Astrocyte of the spinal cord (primary cell): Measurements from ENCODE around the gene MACROD2.

Experiments
- DNase-seq: peaks from one replicate; pipeline ENCODE4 v3.0.0; 2011; ENCODE audit warnings: low read depth, low spot score
- H3K4me3 ChIP-seq: 2 replicates; pipeline ENCODE4 v1.5.1; 2011; ENCODE audit warnings: low read depth, mild to moderate bottlenecking, low read length, moderate library complexity
- CTCF ChIP-seq: IDR thresholded peaks from 2 replicates; pipeline ENCODE4 v1.5.1; 2012; ENCODE audit warnings: low read depth, mild to moderate bottlenecking, low read length, inconsistent platforms
- in situ Hi-C: cut with HindIII; loops from 2 replicates; pipeline ENCODE4 v1.10.0; 2017; ENCODE audit warnings: low sequenced_read_pairs

MACROD2 gene

GRCh38 chr20:14666696-14667095, 671.4 kb downstream of the MACROD2 start:
- no peak for DNase-seq
- no peak for TF ChIP-seq CTCF
- H3K4me3 ChIP-seq: no peak overlapping the region
- in situ Hi-C loops: no loop called here

- H3K4me3 ChIP-seq: no peak overlapping the region
- no peak for DNase-seq
- no peak for TF ChIP-seq CTCF
- in situ Hi-C loops: no loop called here
These were observed 671.9 kb downstream of the MACROD2 start for GRCh38 chr20:14667226-14667625.

GRCh38 chr20:14672066-14672465, 676.8 kb downstream of the MACROD2 start:
- no peak for TF ChIP-seq CTCF
- in situ Hi-C loops: no loop called here

GRCh38 chr20:14673164-14673563, 677.8 kb downstream of the MACROD2 start:
- in situ Hi-C loops: no loop called here
- DNase-seq: no peak
- no peak for TF ChIP-seq CTCF
- no peak overlapping the region for H3K4me3 ChIP-seq

More at GRCh38 chr20:14672066-14672465, 676.8 kb downstream of the MACROD2 start:
- no peak overlapping the region for H3K4me3 ChIP-seq
- DNase-seq: no peak

GRCh38 chr20:14677455-14677854, 682.1 kb downstream of the MACROD2 start:
- DNase-seq: no peak
- H3K4me3 ChIP-seq: no peak overlapping the region
- in situ Hi-C loops: no loop called here
- no peak for TF ChIP-seq CTCF

GRCh38 chr20:14685183-14685582, 689.9 kb downstream of the MACROD2 start:
- DNase-seq: no peak
- TF ChIP-seq CTCF: no peak
- in situ Hi-C loops: no loop called here
- H3K4me3 ChIP-seq: no peak overlapping the region

- DNase-seq: no peak
- in situ Hi-C loops: no loop called here
- no peak overlapping the region for H3K4me3 ChIP-seq
- no peak for TF ChIP-seq CTCF
These were observed 692.0 kb downstream of the MACROD2 start for GRCh38 chr20:14687313-14687712.
